Esophagus squamous epithelium (tissue), 4 donors: Measurements from ENCODE around the gene ANKFY1.

Source experiments
- POLR2A ChIP-seq, 4 donors: fragments of 450-650 bp; IDR thresholded peaks; one replicate each; pipeline ENCODE4 v1.6.1; 2017; ENCODE audit warnings: antibody characterized with exemption in 4 of 4, mild to moderate bottlenecking in 4 of 4, moderate library complexity in 3 of 4
- TF ChIP-seq, protein P1 (sequence below), 6 experiments: fragments of 450-650 bp in 4 of 6; fragments of 200-600 bp in 2 of 6; sonication (generic) in 2 of 6; IDR thresholded peaks; one replicate each; pipeline ENCODE4 v1.5.1; 2016 to 2019; ENCODE audit warnings: antibody characterized with exemption in 6 of 6, mild to moderate bottlenecking in 4 of 6, moderate library complexity in 4 of 6

DNA sequence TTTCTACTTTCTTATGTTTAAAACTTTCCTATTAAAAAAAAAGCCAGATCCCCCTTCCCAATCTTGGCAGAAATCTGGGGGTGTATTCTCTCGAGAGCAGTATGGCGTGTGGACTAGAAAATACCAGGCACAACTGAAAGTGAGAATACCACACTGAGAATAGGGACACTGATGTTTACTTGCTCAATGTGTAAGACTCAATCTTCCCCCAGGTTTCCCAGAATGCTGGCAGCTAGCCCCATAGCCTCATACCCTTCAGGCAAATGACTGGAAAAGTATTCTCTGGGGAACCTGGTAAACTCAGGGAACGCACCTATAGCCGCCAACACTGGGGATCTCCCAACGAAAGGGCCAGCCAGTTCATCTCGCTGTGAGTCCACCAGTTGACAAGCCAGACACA lies 136.2 kb downstream of the ANKFY1 start:
- TF ChIP-seq, protein P1, sequence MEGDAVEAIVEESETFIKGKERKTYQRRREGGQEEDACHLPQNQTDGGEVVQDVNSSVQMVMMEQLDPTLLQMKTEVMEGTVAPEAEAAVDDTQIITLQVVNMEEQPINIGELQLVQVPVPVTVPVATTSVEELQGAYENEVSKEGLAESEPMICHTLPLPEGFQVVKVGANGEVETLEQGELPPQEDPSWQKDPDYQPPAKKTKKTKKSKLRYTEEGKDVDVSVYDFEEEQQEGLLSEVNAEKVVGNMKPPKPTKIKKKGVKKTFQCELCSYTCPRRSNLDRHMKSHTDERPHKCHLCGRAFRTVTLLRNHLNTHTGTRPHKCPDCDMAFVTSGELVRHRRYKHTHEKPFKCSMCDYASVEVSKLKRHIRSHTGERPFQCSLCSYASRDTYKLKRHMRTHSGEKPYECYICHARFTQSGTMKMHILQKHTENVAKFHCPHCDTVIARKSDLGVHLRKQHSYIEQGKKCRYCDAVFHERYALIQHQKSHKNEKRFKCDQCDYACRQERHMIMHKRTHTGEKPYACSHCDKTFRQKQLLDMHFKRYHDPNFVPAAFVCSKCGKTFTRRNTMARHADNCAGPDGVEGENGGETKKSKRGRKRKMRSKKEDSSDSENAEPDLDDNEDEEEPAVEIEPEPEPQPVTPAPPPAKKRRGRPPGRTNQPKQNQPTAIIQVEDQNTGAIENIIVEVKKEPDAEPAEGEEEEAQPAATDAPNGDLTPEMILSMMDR (IDR thresholded peaks at IDR 0.05): no peak
- no peak for TF ChIP-seq POLR2A (IDR thresholded peaks at IDR 0.05)
